Stimulated activated CD8-positive, alpha-beta memory T cell treated with anti-CD3 and anti-CD28 coated beads, Interleukin-7, amount 100 ng/mL, for 1 hour (primary cell): ENCODE measurements around the gene PDE7B.

Source experiments
- DNase-seq, 2 donors: peaks; one replicate each; pipeline ENCODE4 v3.0.0-alpha.2; 2020; ENCODE audit warnings: low read depth in 2 of 2

The PDE7B gene

GRCh38 chr6:136146130-136146529 lies 294.6 kb downstream of the PDE7B start:
- DNase-seq: no peak

- DNase-seq: no peak
Measured at GRCh38 chr6:136147342-136147741, 295.8 kb downstream of the PDE7B start.

GRCh38 chr6:136148051-136148450 lies 296.6 kb downstream of the PDE7B start:
- DNase-seq: no peak

GRCh38 chr6:136148523-136148922 lies 297.0 kb downstream of the PDE7B start:
- DNase-seq: no peak

- no peak for DNase-seq
Measured at GRCh38 chr6:136149311-136149710, 297.8 kb downstream of the PDE7B start.

- no peak for DNase-seq
Measured at GRCh38 chr6:136150961-136151360, 299.5 kb downstream of the PDE7B start.

- no peak for DNase-seq
Measured at GRCh38 chr6:136153707-136154375, 302.3 kb downstream of the PDE7B start.

GRCh38 chr6:136155191-136155590 lies 303.7 kb downstream of the PDE7B start:
- DNase-seq: no peak

GRCh38 chr6:136157743-136158142 lies 306.2 kb downstream of the PDE7B start:
- no peak for DNase-seq

- no peak for DNase-seq
Measured at GRCh38 chr6:136158387-136158821, 306.9 kb downstream of the PDE7B start.

- no peak for DNase-seq
Measured at GRCh38 chr6:136158971-136159370, 307.5 kb downstream of the PDE7B start.

GRCh38 chr6:136160250-136160649 lies 308.7 kb downstream of the PDE7B start:
- no peak for DNase-seq

- DNase-seq: no peak
Measured at GRCh38 chr6:136161950-136162349, 310.4 kb downstream of the PDE7B start.

- no peak for DNase-seq
Measured at GRCh38 chr6:136163260-136163659, 311.8 kb downstream of the PDE7B start.

- DNase-seq: no peak
Measured at GRCh38 chr6:136166815-136167214, 315.3 kb downstream of the PDE7B start.

- no peak for DNase-seq
Measured at GRCh38 chr6:136169394-136170148, 318.1 kb downstream of the PDE7B start.

GRCh38 chr6:136171231-136171630 lies 319.7 kb downstream of the PDE7B start:
- DNase-seq: no peak

- no peak for DNase-seq
Measured at GRCh38 chr6:136173519-136174507, 322.3 kb downstream of the PDE7B start.

GRCh38 chr6:136174510-136174909 lies 323.0 kb downstream of the PDE7B start:
- no peak for DNase-seq

GRCh38 chr6:136175873-136176272 lies 324.4 kb downstream of the PDE7B start:
- DNase-seq: no peak

GRCh38 chr6:136178749-136179148 lies 327.2 kb downstream of the PDE7B start:
- DNase-seq: no peak
